Peyer's patch (tissue), 4 donors: ENCODE data around the gene HSBP1. TPM values are rescaled to one million over a fixed set of nuclear protein-coding genes. Genes with fewer than 3 reads are reported as not detected.

Experiments used
- DNase-seq, 3 donors: peaks; one replicate each; pipeline ENCODE4 v3.0.0-alpha.2; 2017 to 2019
- H3K27ac ChIP-seq, 4 donors: fragments of 200-600 bp; sonication (generic); one replicate each; pipeline ENCODE4 v1.5.1; 2016 to 2019
- H3K27me3 ChIP-seq, 2 donors: fragments of 200-600 bp; sonication (generic); one replicate each; pipeline ENCODE4 v1.5.1; 2019
- H3K36me3 ChIP-seq, 3 donors: fragments of 200-600 bp; sonication (generic); one replicate each; pipeline ENCODE4 v1.5.1; 2016 to 2019
- H3K4me1 ChIP-seq, 4 donors: fragments of 200-600 bp; sonication (generic); one replicate each; pipeline ENCODE4 v1.5.1; 2016 to 2019
- H3K4me3 ChIP-seq, 4 donors: fragments of 200-600 bp; sonication (generic); 1 replicate in 3 of 4; 2 replicates in 1 of 4; pipeline ENCODE4 v1.5.1; 2016 to 2019; ENCODE audit warnings: mild to moderate bottlenecking in 1 of 4
- H3K9me3 ChIP-seq, 4 donors: fragments of 200-600 bp; sonication (generic); one replicate each; pipeline ENCODE4 v1.5.1; 2016 to 2019; ENCODE audit warnings: mild to moderate bottlenecking in 1 of 4
- POLR2A ChIP-seq, 2 donors: fragments of 450-650 bp; IDR thresholded peaks; one replicate each; pipeline ENCODE4 v1.5.1; 2017; ENCODE audit warnings: antibody characterized with exemption in 2 of 2, mild to moderate bottlenecking in 2 of 2, moderate library complexity in 2 of 2
- total RNA-seq, 4 donors: library from RNA; depleted of rRNA; stranded (reverse); fragments of >200 nt; gene quantifications; one replicate each; pipeline ENCODE4 v1.1.0, GENCODE V29; 2016
- TF ChIP-seq, protein P1 (sequence below), 6 experiments: fragments of 450-650 bp in 4 of 6; fragments of 200-600 bp in 2 of 6; sonication (generic) in 1 of 6; IDR thresholded peaks; one replicate each; pipeline ENCODE4 v1.5.1; 2017 to 2019; ENCODE audit warnings: antibody characterized with exemption in 6 of 6, mild to moderate bottlenecking in 3 of 6, moderate library complexity in 1 of 6

The HSBP1 gene
- total RNA-seq, 4 donors from 2014 or later, result 12.4 to 19.0 (median 18.1) TPM

DNA sequence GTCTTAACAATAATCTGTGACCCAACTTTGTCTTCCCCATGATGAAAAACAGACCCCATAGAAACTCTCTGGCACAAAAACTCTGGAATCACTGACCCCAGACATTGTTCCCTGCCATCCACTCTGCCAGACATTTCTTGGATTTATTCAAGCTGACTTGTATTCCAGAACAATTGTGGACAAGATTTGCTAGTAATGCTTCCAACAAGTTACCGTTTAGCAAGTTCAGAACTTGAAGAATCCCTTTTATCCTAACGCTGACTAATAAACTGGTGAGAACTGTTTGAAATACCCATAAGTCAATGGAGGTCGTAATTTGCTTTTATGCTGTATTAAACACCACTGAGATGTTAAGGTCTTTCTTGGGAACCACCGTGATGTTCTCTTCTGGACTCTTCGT lies 10.5 kb downstream of the HSBP1 start:
- peaks cover 0 to 7% (median 0%) of the 10 kb centered on the region in 4 donors for H3K4me1 ChIP-seq
- no peak for TF ChIP-seq POLR2A (IDR thresholded peaks at IDR 0.05)
- TF ChIP-seq, protein P1, sequence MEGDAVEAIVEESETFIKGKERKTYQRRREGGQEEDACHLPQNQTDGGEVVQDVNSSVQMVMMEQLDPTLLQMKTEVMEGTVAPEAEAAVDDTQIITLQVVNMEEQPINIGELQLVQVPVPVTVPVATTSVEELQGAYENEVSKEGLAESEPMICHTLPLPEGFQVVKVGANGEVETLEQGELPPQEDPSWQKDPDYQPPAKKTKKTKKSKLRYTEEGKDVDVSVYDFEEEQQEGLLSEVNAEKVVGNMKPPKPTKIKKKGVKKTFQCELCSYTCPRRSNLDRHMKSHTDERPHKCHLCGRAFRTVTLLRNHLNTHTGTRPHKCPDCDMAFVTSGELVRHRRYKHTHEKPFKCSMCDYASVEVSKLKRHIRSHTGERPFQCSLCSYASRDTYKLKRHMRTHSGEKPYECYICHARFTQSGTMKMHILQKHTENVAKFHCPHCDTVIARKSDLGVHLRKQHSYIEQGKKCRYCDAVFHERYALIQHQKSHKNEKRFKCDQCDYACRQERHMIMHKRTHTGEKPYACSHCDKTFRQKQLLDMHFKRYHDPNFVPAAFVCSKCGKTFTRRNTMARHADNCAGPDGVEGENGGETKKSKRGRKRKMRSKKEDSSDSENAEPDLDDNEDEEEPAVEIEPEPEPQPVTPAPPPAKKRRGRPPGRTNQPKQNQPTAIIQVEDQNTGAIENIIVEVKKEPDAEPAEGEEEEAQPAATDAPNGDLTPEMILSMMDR (IDR thresholded peaks at IDR 0.05), result no peak
- no peak overlapping the region for H3K27ac ChIP-seq
- no peaks in the 10 kb centered on the region for H3K27me3 ChIP-seq
- DNase-seq, result no peak
- H3K4me3 ChIP-seq, result no peak overlapping the region
- no peaks in the 10 kb centered on the region for H3K36me3 ChIP-seq
- no peaks in the 10 kb centered on the region for H3K9me3 ChIP-seq

DNA sequence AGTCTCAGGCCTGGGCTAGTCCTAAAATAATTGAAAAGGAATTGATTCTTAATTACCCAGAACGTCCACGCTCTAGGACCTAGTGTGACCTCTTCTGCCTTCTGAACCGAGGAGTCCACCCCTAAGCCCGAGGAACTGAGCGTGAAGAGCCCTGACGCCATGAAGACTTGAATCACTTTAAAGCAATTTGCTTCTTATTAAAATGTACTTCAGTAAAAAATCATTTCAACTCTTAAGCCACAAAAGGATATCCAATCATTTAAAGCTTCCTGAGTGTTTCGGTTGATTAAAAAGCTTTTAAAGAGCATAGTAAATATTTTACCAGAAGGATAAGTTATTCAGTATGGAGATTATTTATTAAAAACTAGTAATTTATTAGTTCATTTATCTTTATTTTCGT lies 11.6 kb downstream of the HSBP1 start:
- Histone ChIP-seq H3K4me3 (no peak overlapping the region), H3K27me3 (no peaks in the 10 kb centered on the region), H3K27ac (no peak overlapping the region), H3K9me3 (no peaks in the 10 kb centered on the region), H3K4me1 (peaks cover 0 to 5% (median 0%) of the 10 kb centered on the region in 4 donors), H3K36me3 (no peaks in the 10 kb centered on the region)
- no peak for DNase-seq
- TF ChIP-seq, protein P1 (IDR thresholded peaks at IDR 0.05), result no peak
- TF ChIP-seq POLR2A (IDR thresholded peaks at IDR 0.05), result no peak

DNA sequence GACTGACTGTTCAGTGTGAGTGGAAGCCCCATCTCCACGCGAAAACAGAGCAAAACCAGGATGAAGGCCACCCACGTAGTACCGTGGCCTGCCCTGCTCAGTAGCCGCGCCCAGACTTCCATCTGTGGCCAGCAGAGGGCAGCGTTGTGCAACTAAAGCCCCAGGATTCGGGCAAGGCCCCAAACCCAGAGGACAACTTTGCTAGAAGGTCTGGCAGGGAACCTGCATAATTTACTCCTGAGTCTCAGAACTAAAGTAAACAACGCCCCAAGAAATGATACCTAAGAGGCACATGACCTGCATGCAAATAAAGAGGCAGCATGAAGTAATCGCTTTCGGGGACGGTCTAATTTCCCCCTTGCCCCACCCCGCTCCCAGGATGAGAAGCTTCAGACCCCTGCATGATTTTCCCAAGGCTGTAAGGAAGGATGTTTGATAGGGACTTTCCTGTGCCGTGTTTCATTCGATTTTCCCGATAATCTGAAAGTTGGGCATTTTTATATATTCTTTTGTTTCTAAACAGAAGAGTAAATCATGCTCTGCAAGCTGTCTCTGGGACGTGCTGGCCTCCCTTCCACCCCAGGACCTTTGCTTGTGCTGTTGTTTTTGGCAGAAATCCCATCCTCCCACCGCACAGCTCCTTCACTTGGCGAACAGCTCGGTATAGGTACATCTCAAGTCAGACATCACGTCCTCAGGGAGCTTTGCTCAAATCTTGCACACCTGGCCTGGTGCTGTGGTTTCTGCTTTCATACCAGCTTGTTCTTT lies 18.6 kb downstream of the HSBP1 start:
- Histone ChIP-seq H3K27ac (no peak overlapping the region), H3K4me1 (no peaks in the 10 kb centered on the region), H3K27me3 (no peaks in the 10 kb centered on the region), H3K36me3 (no peaks in the 10 kb centered on the region), H3K9me3 (no peaks in the 10 kb centered on the region), H3K4me3 (no peak overlapping the region)
- DNase-seq, result peak; percentile 82 to 94 (median 87)
- TF ChIP-seq POLR2A (IDR thresholded peaks at IDR 0.05), result no peak
- TF ChIP-seq, protein P1 (IDR thresholded peaks at IDR 0.05), result peak; percentile 79 to 91 (median 88)

- Histone ChIP-seq H3K27ac (no peak overlapping the region), H3K36me3 (no peaks in the 10 kb centered on the region), H3K4me3 (no peak overlapping the region), H3K4me1 (no peaks in the 10 kb centered on the region), H3K9me3 (no peaks in the 10 kb centered on the region), H3K27me3 (no peaks in the 10 kb centered on the region)
- TF ChIP-seq POLR2A (IDR thresholded peaks at IDR 0.05), result no peak
- TF ChIP-seq, protein P1 (IDR thresholded peaks at IDR 0.05), result no peak
- no peak for DNase-seq
Observed at GRCh38 chr16:83830091-83830768, 22.5 kb downstream of the HSBP1 start.

DNA sequence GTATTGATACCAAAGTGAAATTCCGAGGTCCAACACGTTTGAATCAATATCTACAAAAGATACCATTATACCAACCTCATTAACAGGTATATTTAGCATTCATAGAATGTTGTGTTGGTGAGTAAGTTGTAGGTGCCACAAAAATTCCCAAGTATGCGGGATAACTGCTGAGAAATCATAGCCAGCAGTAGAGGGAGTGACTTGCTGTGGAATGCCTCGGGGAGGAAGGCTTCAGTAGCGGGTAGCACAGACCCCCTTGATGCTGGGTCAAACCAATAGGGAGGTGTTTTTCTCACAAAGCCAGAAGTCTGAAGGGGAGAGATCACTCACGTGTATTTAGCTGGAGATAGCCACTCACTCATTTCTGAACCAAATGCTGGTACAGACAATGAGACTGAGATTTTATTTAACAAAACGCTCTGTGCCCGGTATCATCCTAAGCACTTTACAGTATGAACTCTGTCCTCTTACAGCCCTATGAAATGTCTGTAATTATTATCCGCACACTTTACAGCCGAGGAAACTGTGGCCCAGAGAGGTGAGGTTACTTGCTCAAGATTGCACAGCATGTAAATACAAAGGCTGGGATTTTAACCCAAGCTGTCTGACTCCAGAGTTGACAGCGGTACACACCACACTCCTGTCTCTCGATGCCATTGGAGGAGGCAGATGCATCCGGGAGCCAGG lies 23.1 kb downstream of the HSBP1 start:
- H3K27ac ChIP-seq, result no peak overlapping the region
- TF ChIP-seq POLR2A (IDR thresholded peaks at IDR 0.05), result no peak
- TF ChIP-seq, protein P1 (IDR thresholded peaks at IDR 0.05), result no peak
- no peak for DNase-seq
- no peaks in the 10 kb centered on the region for H3K9me3 ChIP-seq
- H3K4me1 ChIP-seq, result no peaks in the 10 kb centered on the region
- H3K36me3 ChIP-seq, result no peaks in the 10 kb centered on the region
- H3K4me3 ChIP-seq, result no peak overlapping the region
- no peaks in the 10 kb centered on the region for H3K27me3 ChIP-seq
